Measurements from ENCODE around the gene ENAH.
A peak's percentile ranks its signal among the peaks of the same experiment; 100 is the strongest.
"Not testable (repeated sequence)": the region's sequence is repeated elsewhere in the genome, so short reads cannot be mapped to it uniquely, and the experiment has no call there.

Gene ENAH

DNA sequence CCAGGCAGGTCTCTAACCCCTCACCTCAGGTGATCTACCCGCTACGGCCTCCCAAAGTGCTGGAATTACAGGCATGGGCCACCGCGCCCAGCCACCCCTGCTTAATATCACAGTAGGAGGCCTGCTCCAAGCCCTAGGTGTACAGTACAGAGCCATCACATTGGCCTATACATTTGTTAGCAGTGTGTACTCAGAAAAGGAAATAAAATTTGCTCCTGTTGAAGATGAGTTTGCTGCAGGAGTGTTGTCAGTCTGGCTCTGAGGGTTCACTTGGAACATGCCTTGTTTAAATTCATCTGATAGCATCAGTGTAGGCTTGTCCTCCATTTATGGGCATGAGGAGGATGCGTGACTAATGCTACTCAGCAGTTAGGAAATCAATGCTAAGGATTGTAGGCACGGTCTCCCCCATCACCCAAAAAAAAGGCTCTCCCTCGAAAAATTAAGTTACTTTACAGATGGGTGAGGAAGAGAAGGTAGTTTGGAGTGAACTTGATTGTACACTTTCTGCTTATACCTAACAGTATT, 4.6 kb upstream of the ENAH start:
- H3K9me2 ChIP-seq (ENCODE audit: low read depth, low read length): no peaks in the 10 kb centered on the region
- H3K79me2 ChIP-seq (ENCODE audit: insufficient read depth, low read length): no peaks in the 10 kb centered on the region
- no peak overlapping the region for H3K27ac ChIP-seq (ENCODE audit: low read depth, low read length, poor library complexity, severe bottlenecking)
- no peak for TF ChIP-seq EZH2 (IDR thresholded peaks at IDR 0.05; ENCODE audit: borderline replicate concordance, low read length)
- TF ChIP-seq, protein P1, sequence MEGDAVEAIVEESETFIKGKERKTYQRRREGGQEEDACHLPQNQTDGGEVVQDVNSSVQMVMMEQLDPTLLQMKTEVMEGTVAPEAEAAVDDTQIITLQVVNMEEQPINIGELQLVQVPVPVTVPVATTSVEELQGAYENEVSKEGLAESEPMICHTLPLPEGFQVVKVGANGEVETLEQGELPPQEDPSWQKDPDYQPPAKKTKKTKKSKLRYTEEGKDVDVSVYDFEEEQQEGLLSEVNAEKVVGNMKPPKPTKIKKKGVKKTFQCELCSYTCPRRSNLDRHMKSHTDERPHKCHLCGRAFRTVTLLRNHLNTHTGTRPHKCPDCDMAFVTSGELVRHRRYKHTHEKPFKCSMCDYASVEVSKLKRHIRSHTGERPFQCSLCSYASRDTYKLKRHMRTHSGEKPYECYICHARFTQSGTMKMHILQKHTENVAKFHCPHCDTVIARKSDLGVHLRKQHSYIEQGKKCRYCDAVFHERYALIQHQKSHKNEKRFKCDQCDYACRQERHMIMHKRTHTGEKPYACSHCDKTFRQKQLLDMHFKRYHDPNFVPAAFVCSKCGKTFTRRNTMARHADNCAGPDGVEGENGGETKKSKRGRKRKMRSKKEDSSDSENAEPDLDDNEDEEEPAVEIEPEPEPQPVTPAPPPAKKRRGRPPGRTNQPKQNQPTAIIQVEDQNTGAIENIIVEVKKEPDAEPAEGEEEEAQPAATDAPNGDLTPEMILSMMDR (IDR thresholded peaks at IDR 0.05; ENCODE audit: low read length): no peak
- no peaks in the 10 kb centered on the region for H4K20me1 ChIP-seq (ENCODE audit: insufficient read depth, low read length)
- peaks cover 1% of the 10 kb centered on the region for H3K4me1 ChIP-seq (ENCODE audit: insufficient read depth, low read length, severe bottlenecking)
- H3K4me2 ChIP-seq (ENCODE audit: low read length): no peak overlapping the region
- peaks cover 13% of the 10 kb centered on the region; the same call in 1 of the 2 replicates for H3K27me3 ChIP-seq (ENCODE audit: insufficient read depth, low read length)
- H3K9me3 ChIP-seq (ENCODE audit: low read length): no peaks in the 10 kb centered on the region
- no peaks in the 10 kb centered on the region for H3K36me3 ChIP-seq (ENCODE audit: insufficient read depth, low read length)
- H3K9ac ChIP-seq (ENCODE audit: low read length): no peak overlapping the region
- H3F3A ChIP-seq (ENCODE audit: insufficient read depth, low read length): no peaks in the 10 kb centered on the region
- no peak overlapping the region for H2AFZ ChIP-seq (ENCODE audit: low read length)
- H3K4me3 ChIP-seq (ENCODE audit: low read depth, low read length, poor library complexity, severe bottlenecking): no peak overlapping the region

DNA sequence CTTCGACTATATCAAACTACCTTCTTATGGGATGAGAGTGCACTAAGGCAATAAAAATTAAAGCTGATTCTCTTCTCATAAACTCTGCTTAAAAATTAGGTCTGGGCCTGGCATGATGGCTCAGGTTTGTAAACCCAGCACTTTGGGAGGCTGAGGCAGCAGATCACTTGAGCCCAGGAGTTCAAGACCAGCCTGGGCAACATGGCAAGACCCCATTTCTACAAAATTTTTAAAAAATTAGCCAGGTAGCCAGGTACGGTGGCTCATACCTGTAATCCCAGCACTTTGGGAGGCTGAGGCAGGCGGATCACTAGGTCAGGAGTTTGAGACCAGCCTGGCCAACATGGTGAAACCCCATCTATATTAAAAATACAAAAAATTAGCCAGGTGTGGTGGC, 3.3 kb upstream of the ENAH start:
- H3K36me3 ChIP-seq (ENCODE audit: insufficient read depth, low read length): not testable (repeated sequence)

DNA sequence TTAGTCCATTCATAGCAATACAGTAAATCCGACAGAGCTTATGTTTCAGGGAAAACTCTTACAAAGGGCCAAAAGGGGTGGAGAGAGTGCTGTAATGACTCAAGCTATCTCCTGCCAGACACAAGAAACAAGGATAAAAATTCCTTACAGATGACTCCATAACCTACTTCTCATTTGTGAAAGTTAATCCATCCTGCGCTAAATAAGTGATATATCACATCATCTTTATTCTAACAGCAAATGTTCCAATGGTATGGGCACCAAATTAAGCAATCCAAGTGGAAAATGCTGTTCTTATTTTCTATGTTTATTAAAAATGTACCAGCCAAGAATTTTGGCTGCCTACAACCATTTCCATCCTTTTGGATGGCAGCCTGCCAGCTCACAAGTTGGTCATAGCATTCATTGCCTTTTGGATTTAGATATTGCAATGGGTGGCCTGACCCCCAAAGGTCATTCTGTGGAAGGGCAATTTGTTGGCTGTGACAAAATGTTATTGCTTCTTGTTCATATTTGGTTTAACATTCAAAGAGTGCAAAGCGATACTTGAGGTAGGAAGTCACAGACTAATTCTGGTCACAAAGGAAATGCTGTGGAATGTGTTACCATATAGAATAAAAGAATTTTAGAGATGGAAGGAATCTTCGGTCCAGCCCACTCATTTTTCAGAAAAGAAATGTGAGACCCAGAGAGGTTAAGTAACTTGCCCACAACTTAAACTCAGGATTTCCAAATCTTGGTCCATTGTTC, 2.8 kb upstream of the ENAH start:
- no peak overlapping the region for H3K27ac ChIP-seq (ENCODE audit: low read depth, low read length, poor library complexity, severe bottlenecking)

More for the DNA sequence above, 3.3 kb upstream of the ENAH start:
- not testable (repeated sequence) for H3K9me2 ChIP-seq (ENCODE audit: low read depth, low read length); H3K4me1 ChIP-seq (ENCODE audit: insufficient read depth, low read length, severe bottlenecking); H3K4me3 ChIP-seq (ENCODE audit: low read depth, low read length, poor library complexity, severe bottlenecking); H3K27me3 ChIP-seq (ENCODE audit: insufficient read depth, low read length); H3F3A ChIP-seq (ENCODE audit: insufficient read depth, low read length); H3K4me2 ChIP-seq (ENCODE audit: low read length); H3K9ac ChIP-seq (ENCODE audit: low read length); H2AFZ ChIP-seq (ENCODE audit: low read length); H3K27ac ChIP-seq (ENCODE audit: low read depth, low read length, poor library complexity, severe bottlenecking); H3K9me3 ChIP-seq (ENCODE audit: low read length); H3K79me2 ChIP-seq (ENCODE audit: insufficient read depth, low read length); H4K20me1 ChIP-seq (ENCODE audit: insufficient read depth, low read length)

More for the DNA sequence above, 2.8 kb upstream of the ENAH start:
- no peak for TF ChIP-seq EZH2 (IDR thresholded peaks at IDR 0.05; ENCODE audit: borderline replicate concordance, low read length)
- TF ChIP-seq, protein P1 (IDR thresholded peaks at IDR 0.05; ENCODE audit: low read length): peak; percentile 35; the same call in 1 of the 2 replicates
- H3K4me3 ChIP-seq (ENCODE audit: low read depth, low read length, poor library complexity, severe bottlenecking): no peak overlapping the region
- no peak overlapping the region for H3K9ac ChIP-seq (ENCODE audit: low read length)
- peaks cover 6% of the 10 kb centered on the region for H3K4me1 ChIP-seq (ENCODE audit: insufficient read depth, low read length, severe bottlenecking)
- no peaks in the 10 kb centered on the region for H3K79me2 ChIP-seq (ENCODE audit: insufficient read depth, low read length)
- H3K4me2 ChIP-seq (ENCODE audit: low read length): no peak overlapping the region
- no peaks in the 10 kb centered on the region for H3K9me2 ChIP-seq (ENCODE audit: low read depth, low read length)
- H3K9me3 ChIP-seq (ENCODE audit: low read length): no peaks in the 10 kb centered on the region
- H3K36me3 ChIP-seq (ENCODE audit: insufficient read depth, low read length): no peaks in the 10 kb centered on the region
- no peaks in the 10 kb centered on the region for H3F3A ChIP-seq (ENCODE audit: insufficient read depth, low read length)
- H2AFZ ChIP-seq (ENCODE audit: low read length): no peak overlapping the region
- H3K27me3 ChIP-seq (ENCODE audit: insufficient read depth, low read length): peaks cover 10% of the 10 kb centered on the region; the same call in 1 of the 2 replicates
- no peaks in the 10 kb centered on the region for H4K20me1 ChIP-seq (ENCODE audit: insufficient read depth, low read length)
